Activated naive CD8-positive, alpha-beta T cell (primary cell): ENCODE measurements around the gene TNFSF13B.

Experiments used
- H3K27ac Mint-ChIP-seq: one replicate; pipeline ENCODE4 v1.8.0; 2021; ENCODE audit warnings: mixed read lengths
- H3K27me3 Mint-ChIP-seq: one replicate; pipeline ENCODE4 v1.8.0; 2021; ENCODE audit warnings: mixed read lengths
- H3K36me3 Mint-ChIP-seq: one replicate; pipeline ENCODE4 v1.8.0; 2021; ENCODE audit warnings: mixed read lengths
- H3K4me1 Mint-ChIP-seq: one replicate; pipeline ENCODE4 v1.8.0; 2021; ENCODE audit warnings: low read depth, mixed read lengths
- H3K4me3 Mint-ChIP-seq: one replicate; pipeline ENCODE4 v1.8.0; 2021; ENCODE audit warnings: mild to moderate bottlenecking, mixed read lengths
- H3K9me3 Mint-ChIP-seq: one replicate; pipeline ENCODE4 v1.8.0; 2021; ENCODE audit warnings: low read depth, mixed read lengths

Gene TNFSF13B

GRCh38 chr13:108268466-108269112 lies 929 bp upstream of the TNFSF13B start:
- no peaks in the 10 kb centered on the region for H3K27me3 Mint-ChIP-seq
- H3K36me3 Mint-ChIP-seq, result no peaks in the 10 kb centered on the region
- peaks cover 7% of the 10 kb centered on the region for H3K9me3 Mint-ChIP-seq
- H3K4me3 Mint-ChIP-seq, result no peak overlapping the region
- peak overlapping the region; percentile 58 for H3K27ac Mint-ChIP-seq
- peaks cover 48% of the 10 kb centered on the region for H3K4me1 Mint-ChIP-seq

- peak overlapping the region; percentile 86 for H3K4me3 Mint-ChIP-seq
- H3K27ac Mint-ChIP-seq, result peak overlapping the region; percentile 68
- no peaks in the 10 kb centered on the region for H3K27me3 Mint-ChIP-seq
- H3K9me3 Mint-ChIP-seq, result peaks cover 7% of the 10 kb centered on the region
- H3K36me3 Mint-ChIP-seq, result no peaks in the 10 kb centered on the region
- peaks cover 48% of the 10 kb centered on the region for H3K4me1 Mint-ChIP-seq
These were observed 924 bp downstream of the TNFSF13B start for GRCh38 chr13:108270442-108270841.

GRCh38 chr13:108272333-108272732 lies 2.8 kb downstream of the TNFSF13B start:
- Mint-ChIP-seq H3K27me3 (no peaks in the 10 kb centered on the region), H3K4me1 (peaks cover 33% of the 10 kb centered on the region), H3K4me3 (no peak overlapping the region), H3K9me3 (peaks cover 7% of the 10 kb centered on the region), H3K36me3 (no peaks in the 10 kb centered on the region), H3K27ac (no peak overlapping the region)

DNA sequence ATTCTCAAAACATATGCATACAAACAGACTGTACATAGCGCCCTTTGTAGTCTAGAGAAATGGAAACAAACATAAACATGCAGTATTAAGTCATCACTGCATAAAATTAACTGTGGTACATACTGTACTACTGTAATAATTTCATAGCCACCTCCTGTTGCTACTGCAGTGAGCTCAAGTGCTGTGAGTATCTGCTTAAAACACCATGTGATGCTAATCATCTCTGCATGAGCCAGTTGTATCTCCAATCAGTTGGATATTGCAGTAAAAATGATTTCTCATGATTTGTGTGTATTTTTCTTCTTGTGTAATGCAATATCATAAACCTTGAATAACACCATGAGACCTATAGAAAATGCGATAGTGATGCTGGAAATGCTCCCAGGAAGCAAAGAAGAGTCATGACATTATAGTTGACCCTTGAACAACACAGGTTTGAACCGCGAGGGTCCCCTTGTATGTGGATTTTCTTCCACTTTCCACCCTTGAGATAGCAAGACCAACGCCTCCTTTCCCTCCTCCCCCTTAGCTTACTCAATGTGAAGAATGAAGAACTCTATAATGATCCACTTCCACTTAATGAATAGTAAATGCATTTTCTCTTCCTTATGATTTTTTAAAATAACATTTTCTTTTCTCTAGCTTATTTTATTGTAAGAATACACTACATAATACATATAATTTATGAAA lies 4.1 kb downstream of the TNFSF13B start:
- H3K9me3 Mint-ChIP-seq, result no peaks in the 10 kb centered on the region
- H3K4me1 Mint-ChIP-seq, result peaks cover 23% of the 10 kb centered on the region
- H3K27me3 Mint-ChIP-seq, result no peaks in the 10 kb centered on the region
- H3K4me3 Mint-ChIP-seq, result no peak overlapping the region
- H3K36me3 Mint-ChIP-seq, result peaks cover 2% of the 10 kb centered on the region
- no peak overlapping the region for H3K27ac Mint-ChIP-seq

DNA sequence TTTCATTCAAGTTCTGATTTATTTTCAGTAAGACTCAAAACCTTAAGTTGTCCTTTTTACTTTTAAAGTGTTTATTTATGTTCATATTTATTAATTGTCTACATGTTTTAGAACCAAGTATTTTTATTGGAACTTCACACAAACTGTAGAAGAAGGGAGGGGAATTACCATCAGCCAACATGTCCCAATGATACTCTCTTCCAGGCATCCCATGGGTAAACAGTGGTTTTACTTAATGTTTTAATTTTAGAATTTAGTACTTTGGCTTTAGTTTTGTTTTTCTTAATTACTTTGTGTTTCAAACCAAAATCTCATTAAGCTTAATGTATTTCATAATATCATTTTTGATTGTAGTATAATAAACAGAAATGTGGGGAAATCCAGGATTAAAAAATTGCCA lies 5.2 kb downstream of the TNFSF13B start:
- Mint-ChIP-seq H3K27me3 (no peaks in the 10 kb centered on the region), H3K27ac (no peak overlapping the region), H3K36me3 (peaks cover 6% of the 10 kb centered on the region), H3K4me1 (peaks cover 13% of the 10 kb centered on the region), H3K4me3 (no peak overlapping the region), H3K9me3 (no peaks in the 10 kb centered on the region)

- no peak overlapping the region for H3K4me3 Mint-ChIP-seq
- peaks cover 6% of the 10 kb centered on the region for H3K36me3 Mint-ChIP-seq
- no peak overlapping the region for H3K27ac Mint-ChIP-seq
- H3K9me3 Mint-ChIP-seq, result no peaks in the 10 kb centered on the region
- peaks cover 1% of the 10 kb centered on the region for H3K4me1 Mint-ChIP-seq
- no peaks in the 10 kb centered on the region for H3K27me3 Mint-ChIP-seq
These were observed 6.5 kb downstream of the TNFSF13B start for GRCh38 chr13:108276060-108276459.

GRCh38 chr13:108278466-108278865 lies 8.9 kb downstream of the TNFSF13B start:
- H3K4me1 Mint-ChIP-seq, result no peaks in the 10 kb centered on the region
- H3K36me3 Mint-ChIP-seq, result peaks cover 6% of the 10 kb centered on the region
- H3K27me3 Mint-ChIP-seq, result peaks cover 1% of the 10 kb centered on the region

DNA sequence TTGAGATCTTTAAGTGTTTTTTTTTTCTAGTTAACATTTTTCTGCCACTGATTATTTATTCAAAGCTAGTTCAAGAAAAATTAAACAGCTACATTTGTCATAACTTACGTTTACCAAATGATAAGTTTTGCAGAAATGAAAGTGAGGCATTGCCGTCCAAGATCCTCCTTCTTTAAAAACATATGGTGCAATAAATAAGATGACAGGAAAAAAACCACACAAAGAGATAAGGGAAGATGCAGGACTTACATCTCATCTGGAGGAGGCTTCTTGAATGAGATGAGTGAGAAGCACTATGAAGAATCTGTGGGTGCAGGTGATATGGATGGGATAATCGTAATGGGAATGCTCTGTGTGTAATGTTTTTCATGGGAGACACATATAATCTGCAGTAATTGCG lies 12.4 kb downstream of the TNFSF13B start:
- H3K27ac Mint-ChIP-seq, result no peak overlapping the region
- H3K9me3 Mint-ChIP-seq, result no peaks in the 10 kb centered on the region
- H3K27me3 Mint-ChIP-seq, result peaks cover 1% of the 10 kb centered on the region
- H3K36me3 Mint-ChIP-seq, result peaks cover 6% of the 10 kb centered on the region
- no peaks in the 10 kb centered on the region for H3K4me1 Mint-ChIP-seq
- no peak overlapping the region for H3K4me3 Mint-ChIP-seq

More at GRCh38 chr13:108278466-108278865, 8.9 kb downstream of the TNFSF13B start:
- Mint-ChIP-seq H3K9me3 (no peaks in the 10 kb centered on the region), H3K27ac (no peak overlapping the region), H3K4me3 (no peak overlapping the region)

GRCh38 chr13:108283110-108283509 lies 13.6 kb downstream of the TNFSF13B start:
- Mint-ChIP-seq H3K9me3 (no peaks in the 10 kb centered on the region), H3K36me3 (peaks cover 5% of the 10 kb centered on the region), H3K27ac (no peak overlapping the region), H3K4me1 (no peaks in the 10 kb centered on the region), H3K4me3 (no peak overlapping the region), H3K27me3 (peaks cover 1% of the 10 kb centered on the region)

GRCh38 chr13:108288741-108289140 lies 19.2 kb downstream of the TNFSF13B start:
- Mint-ChIP-seq H3K27me3 (no peaks in the 10 kb centered on the region), H3K4me3 (no peak overlapping the region), H3K9me3 (no peaks in the 10 kb centered on the region), H3K27ac (no peak overlapping the region), H3K36me3 (no peaks in the 10 kb centered on the region), H3K4me1 (no peaks in the 10 kb centered on the region)

DNA sequence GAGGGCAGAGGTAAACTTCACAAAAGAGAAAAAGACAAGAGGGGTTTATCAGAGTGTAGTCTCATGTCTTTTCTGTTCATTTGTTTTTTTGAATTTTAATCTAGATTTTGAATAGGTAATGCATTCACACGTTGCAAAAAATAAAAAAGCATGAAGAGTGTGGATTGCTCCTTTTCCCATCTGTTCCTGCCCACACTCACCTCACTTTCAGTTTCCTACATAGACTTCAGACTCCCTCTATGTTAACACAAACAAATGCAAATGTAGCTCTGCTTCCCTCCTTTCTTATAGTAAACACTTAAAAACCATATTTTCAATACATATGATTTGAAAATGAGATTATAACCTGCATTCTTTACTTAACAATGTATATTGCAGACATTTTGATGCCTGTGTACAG lies 20.3 kb downstream of the TNFSF13B start:
- Mint-ChIP-seq H3K36me3 (no peaks in the 10 kb centered on the region), H3K4me1 (no peaks in the 10 kb centered on the region), H3K9me3 (no peaks in the 10 kb centered on the region), H3K4me3 (no peak overlapping the region), H3K27me3 (no peaks in the 10 kb centered on the region), H3K27ac (no peak overlapping the region)

GRCh38 chr13:108297114-108297513 lies 27.6 kb downstream of the TNFSF13B start:
- no peaks in the 10 kb centered on the region for H3K4me1 Mint-ChIP-seq
- H3K27ac Mint-ChIP-seq, result no peak overlapping the region
- no peaks in the 10 kb centered on the region for H3K27me3 Mint-ChIP-seq
- H3K9me3 Mint-ChIP-seq, result peaks cover 8% of the 10 kb centered on the region
- H3K4me3 Mint-ChIP-seq, result no peak overlapping the region
- H3K36me3 Mint-ChIP-seq, result peaks cover 21% of the 10 kb centered on the region

DNA sequence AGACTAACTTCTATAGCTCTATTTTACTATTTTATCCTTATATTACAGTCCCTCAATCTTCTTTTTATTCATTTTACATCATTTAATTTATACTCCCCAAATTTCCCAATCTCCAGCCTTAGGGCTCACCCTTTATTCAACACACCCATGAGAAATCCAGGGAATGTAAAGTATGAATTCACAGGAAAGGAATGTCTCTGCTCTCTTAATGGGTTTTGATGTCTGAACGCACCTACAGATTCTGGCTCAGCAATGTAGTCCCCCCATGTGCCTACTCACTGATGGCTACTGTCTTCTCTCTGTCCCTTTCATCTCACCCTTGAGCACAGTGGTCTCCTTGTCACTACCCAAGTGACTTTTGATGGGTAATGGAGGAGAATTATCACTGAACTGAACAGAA lies 32.8 kb downstream of the TNFSF13B start:
- Mint-ChIP-seq H3K27ac (no peak overlapping the region), H3K4me1 (peaks cover 8% of the 10 kb centered on the region), H3K36me3 (peaks cover 12% of the 10 kb centered on the region), H3K27me3 (no peaks in the 10 kb centered on the region), H3K9me3 (peaks cover under 1% of the 10 kb centered on the region), H3K4me3 (no peak overlapping the region)

- Mint-ChIP-seq H3K4me1 (peaks cover 12% of the 10 kb centered on the region), H3K4me3 (no peak overlapping the region), H3K36me3 (peaks cover 9% of the 10 kb centered on the region), H3K27me3 (no peaks in the 10 kb centered on the region), H3K9me3 (peaks cover under 1% of the 10 kb centered on the region), H3K27ac (no peak overlapping the region)
These were observed 34.9 kb downstream of the TNFSF13B start for GRCh38 chr13:108304170-108305016.

- no peak overlapping the region for H3K4me3 Mint-ChIP-seq
- no peak overlapping the region for H3K27ac Mint-ChIP-seq
- peaks cover 9% of the 10 kb centered on the region for H3K36me3 Mint-ChIP-seq
- peaks cover 12% of the 10 kb centered on the region for H3K4me1 Mint-ChIP-seq
- peaks cover 3% of the 10 kb centered on the region for H3K9me3 Mint-ChIP-seq
- H3K27me3 Mint-ChIP-seq, result no peaks in the 10 kb centered on the region
These were observed 36.1 kb downstream of the TNFSF13B start for GRCh38 chr13:108305655-108306054.
